Left colon (tissue), 2 donors: Measurements from ENCODE around the gene HK1. TPM values are rescaled to one million over a fixed set of nuclear protein-coding genes. Genes with fewer than 3 reads are reported as not detected.

Experiments
- ATAC-seq: fragments of 200-7000 bp; cut with Tn5 transposase; one replicate; pipeline ENCODE4 v1.9.1; 2020; ENCODE audit warnings: mild to moderate bottlenecking, moderate library complexity
- DNase-seq, 2 donors: peaks; one replicate each; pipeline ENCODE4 v3.0.0-alpha.2; 2020
- intact Hi-C, 2 donors: fragments of 100-400 bp; cut with DNase I in 1 of 2; cut with micrococcal nuclease in 1 of 2; formaldehyde crosslinking; loops; one replicate each; pipeline versions ENCODE4 v1.11.2 to v1.14.0; 2022; cut with DNase I, micrococcal nuclease
- total RNA-seq, 2 donors: library from RNA; stranded (reverse); fragmentation: NEBNext Ultra II Directional; extraction: Animal tissue kit (Norgen Biotek cat#: 25700); gene quantifications; one replicate each; pipeline ENCODE4 v1.2.1, GENCODE V29; 2021
- donor health status: DM: no; HTN: no; CAD: no.
- donor health status: DM: yes; HTN: yes; CAD: no.

Gene HK1
- total RNA-seq, 2 donors from 2014 or later, result 64.1 to 90.4 TPM

GRCh38 chr10:69417542-69417941 is 139.2 kb downstream of the HK1 start:
- DNase-seq, result no peak
- intact Hi-C loops, result loop anchor here in 1 of 2 donors (5.0 kb wide), 1 partner anchor 80 kb away; no protein-coding TSS in a partner anchor

GRCh38 chr10:69418052-69418752 is 139.9 kb downstream of the HK1 start:
- peak; percentile 75 for ATAC-seq
- DNase-seq, result peak in 1 of 2 donors; percentile 49
- intact Hi-C loops, result loop anchor here in 1 of 2 donors (5.0 kb wide), 1 partner anchor 79 kb away; no protein-coding TSS in a partner anchor

More at GRCh38 chr10:69417542-69417941, 139.2 kb downstream of the HK1 start:
- no peak for ATAC-seq

DNA sequence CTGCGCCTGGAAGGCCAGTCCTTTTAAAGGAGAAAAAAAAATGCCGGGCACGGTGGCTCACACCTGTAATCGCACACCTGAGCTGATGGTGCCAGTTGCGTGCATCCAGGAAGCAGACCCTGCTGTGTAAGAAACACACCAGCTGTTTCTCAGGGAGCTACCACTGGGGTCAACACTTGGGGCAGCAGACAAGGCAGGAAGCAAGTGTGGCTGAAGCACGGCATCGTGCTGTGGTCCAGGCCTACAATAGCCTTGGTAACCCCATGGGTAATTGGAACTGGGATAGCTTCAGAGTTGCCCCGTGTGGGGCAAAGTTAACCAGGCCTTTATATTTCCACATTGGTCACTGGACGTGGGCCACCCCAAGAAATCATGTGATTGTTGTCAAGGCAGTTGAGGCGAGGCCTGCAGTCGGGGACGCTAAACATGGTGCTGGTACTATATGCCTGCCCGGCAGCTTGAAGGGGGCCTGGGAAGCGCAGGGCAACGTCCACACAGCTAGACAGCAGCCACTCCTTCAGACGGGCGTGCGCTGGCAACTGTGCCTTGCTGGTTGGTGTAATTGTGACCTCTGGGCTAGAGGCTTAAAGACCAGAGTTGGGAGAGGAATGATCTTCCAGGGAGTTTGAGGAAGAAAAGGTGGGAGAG is 140.9 kb downstream of the HK1 start:
- peak; percentile 63 for ATAC-seq
- peak in 1 of 2 donors; percentile 63 for DNase-seq
- intact Hi-C loops, result loop anchor here in 1 of 2 donors (5.0 kb wide), 1 partner anchor 78 kb away; no protein-coding TSS in a partner anchor

DNA sequence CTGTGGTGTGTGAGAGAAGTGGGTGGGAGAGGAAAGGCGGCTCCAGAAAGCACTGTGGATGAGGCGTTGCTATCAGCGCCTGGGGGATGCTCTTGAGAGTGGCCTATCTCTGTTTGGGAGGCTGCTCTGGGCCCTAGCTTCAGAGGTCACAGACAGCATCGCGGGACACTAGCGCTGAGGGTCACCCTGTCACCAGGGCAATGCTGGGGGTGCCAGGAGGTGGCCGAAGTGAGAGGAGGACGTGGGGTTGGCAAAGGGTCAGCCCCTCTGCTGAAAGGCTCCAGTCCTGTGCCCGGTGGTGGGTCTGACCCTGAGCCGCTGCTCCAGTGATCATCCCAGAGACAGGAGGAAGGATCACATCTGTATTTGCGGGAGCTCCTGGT is 141.4 kb downstream of the HK1 start:
- no peak for DNase-seq
- intact Hi-C loops, result loop anchor here (5.0 to 10.0 kb wide), 2 partner anchors 78 to 85 kb away; no protein-coding TSS in a partner anchor

GRCh38 chr10:69421611-69422308 is 143.5 kb downstream of the HK1 start:
- intact Hi-C loops, result loop anchor here in 1 of 2 donors (10.0 kb wide), 1 partner anchor 83 kb away; no protein-coding TSS in a partner anchor
- peak; percentile 8 for ATAC-seq

More for the DNA sequence above, 141.4 kb downstream of the HK1 start:
- ATAC-seq, result no peak

DNA sequence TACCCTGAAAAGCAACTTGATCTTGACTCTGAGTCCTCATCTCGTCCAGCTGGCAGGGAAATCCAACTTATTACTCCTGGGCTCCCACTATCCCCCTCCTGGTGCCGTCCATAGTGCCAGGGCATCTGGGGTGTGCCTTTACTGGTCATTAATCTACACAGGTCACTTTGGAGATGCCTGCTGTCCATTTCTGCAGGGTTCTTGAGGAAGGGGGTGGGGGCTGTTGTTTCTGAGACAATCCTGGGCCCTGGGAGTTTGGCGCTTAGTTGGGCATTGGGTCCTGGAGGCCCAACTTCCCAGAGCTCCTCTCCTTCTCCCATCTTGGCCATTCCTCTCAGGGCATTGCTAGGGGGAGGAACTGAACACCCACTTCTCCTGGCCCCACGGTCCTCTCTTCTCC is 144.4 kb downstream of the HK1 start:
- ATAC-seq (no peak), DNase-seq (no peak)
- intact Hi-C loops, result loop anchor here in 1 of 2 donors (10.0 kb wide), 1 partner anchor 82 kb away; no protein-coding TSS in a partner anchor

More at GRCh38 chr10:69421611-69422308, 143.5 kb downstream of the HK1 start:
- peak; percentile 44 to 89 for DNase-seq

DNA sequence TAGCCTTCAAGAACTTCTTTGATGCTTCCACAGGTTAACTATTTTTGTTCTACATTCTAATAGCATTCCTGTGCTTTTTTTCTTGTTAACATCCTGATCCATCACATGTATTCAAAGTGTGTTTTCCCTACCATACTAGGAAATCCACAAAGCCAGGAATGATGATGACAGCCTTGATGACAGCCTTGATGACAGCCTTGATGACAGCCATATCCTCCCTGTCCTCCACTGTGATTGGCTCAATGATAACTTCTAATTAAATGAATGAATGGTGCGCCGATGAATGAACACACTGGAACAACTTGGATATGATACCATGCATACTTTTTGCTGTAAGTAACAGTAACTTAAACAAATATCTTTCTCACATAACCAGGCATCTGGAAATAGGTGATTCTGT is 146.7 kb downstream of the HK1 start:
- DNase-seq (no peak), ATAC-seq (no peak)
- intact Hi-C loops, result loop anchor here (5.0 to 10.0 kb wide), 2 partner anchors 80 to 82 kb away; no protein-coding TSS in a partner anchor

- peak; percentile 70 to 76 for DNase-seq
- intact Hi-C loops, result loop anchor here (5.0 to 10.0 kb wide), 2 partner anchors 79 to 82 kb away; no protein-coding TSS in a partner anchor
- ATAC-seq, result peak; percentile 85
Observed at GRCh38 chr10:69425511-69426298, 147.4 kb downstream of the HK1 start.

GRCh38 chr10:69426376-69426727 is 148.1 kb downstream of the HK1 start:
- DNase-seq, result no peak
- intact Hi-C loops, result loop anchor here (5.0 to 10.0 kb wide), 2 partner anchors 78 to 81 kb away; no protein-coding TSS in a partner anchor
- ATAC-seq, result no peak

- ATAC-seq, result no peak
- intact Hi-C loops, result loop anchor here (5.0 to 10.0 kb wide), 2 partner anchors 77 to 79 kb away; no protein-coding TSS in a partner anchor
- DNase-seq, result no peak
Observed at GRCh38 chr10:69428165-69428564, 149.9 kb downstream of the HK1 start.

DNA sequence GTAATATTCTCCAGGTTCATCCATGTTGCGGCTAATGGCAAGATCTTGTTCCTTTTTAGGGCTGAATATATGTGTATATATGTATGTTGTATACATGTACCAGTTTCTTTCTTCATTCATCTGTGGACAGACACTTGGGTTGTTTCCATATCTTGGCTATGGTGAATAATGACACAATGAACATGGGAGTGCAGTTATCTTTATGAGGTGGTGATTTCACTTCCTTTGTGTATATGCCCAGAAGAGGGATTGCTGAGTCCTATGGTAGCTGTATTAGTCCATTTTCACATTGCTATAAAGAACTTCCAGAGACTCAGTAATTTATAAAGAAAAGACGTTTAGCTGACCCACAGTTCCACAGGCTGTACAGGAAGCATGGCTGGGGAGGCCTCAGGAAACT is 155.9 kb downstream of the HK1 start:
- intact Hi-C loops, result no loop called here
- peak; percentile 71 for ATAC-seq
- no peak for DNase-seq

DNA sequence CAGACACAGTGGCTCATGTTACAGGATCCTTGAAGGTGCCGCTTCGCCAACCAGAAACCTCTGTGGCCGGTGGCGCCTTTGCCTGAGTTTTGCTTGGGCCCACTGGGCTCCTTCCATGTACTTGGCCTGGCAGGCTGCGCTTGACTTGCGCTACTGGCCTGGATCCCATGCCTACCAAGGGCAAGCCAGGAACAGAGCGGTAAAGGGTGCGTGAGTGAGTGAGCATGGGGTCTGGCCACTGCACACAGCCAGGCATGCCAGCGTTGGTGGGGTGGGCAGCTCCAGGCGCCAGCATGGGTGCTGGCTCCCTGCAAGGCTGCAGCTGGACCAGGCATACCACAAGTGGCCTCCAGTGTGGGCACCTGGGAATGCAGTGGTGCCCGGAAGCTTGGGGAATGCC is 156.6 kb downstream of the HK1 start:
- no peak for ATAC-seq
- intact Hi-C loops, result no loop called here
- DNase-seq, result no peak

- intact Hi-C loops, result no loop called here
- ATAC-seq, result no peak
- DNase-seq, result no peak
Observed at GRCh38 chr10:69435966-69436520, 157.7 kb downstream of the HK1 start.

GRCh38 chr10:69437321-69438259 is 159.3 kb downstream of the HK1 start:
- no peak for ATAC-seq
- intact Hi-C loops, result no loop called here
- no peak for DNase-seq

DNA sequence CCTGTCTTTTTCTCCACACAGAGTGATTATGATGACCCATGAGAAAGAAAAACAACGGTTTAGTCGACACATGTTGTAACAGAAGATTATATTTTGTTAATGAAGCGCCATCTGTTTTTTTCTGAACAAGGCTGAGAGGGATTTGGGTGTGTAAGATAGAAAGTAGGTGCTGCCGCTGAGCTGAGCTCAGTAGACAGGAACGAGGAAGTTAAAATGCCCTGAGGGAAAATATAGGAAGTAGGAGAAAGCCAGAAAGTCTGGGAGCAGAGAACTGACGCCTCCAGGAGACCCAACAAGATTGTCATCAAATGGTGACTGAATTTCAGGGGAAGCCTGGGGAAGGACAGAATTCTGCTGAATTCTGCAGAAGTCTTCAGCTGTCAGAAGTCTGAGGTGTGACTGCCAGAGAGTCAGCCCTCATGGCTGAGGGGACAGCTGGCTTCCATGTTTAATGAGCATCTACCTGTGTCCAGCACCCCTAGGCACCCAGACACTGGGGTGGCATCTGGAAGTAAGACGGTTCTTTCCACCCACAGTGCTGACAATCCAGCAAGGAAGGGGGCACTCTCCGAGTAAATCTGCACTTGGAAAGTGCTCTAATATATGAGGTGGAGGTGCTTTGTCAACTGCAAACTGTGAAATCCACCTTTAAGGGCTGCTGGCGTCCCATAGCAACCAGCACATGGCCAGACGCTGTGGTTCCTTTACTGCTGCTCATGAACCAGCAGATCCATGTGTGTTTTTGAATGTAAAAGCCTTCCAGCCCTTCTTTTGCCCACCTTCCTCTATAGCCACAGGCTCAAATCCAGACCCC is 160.4 kb downstream of the HK1 start:
- intact Hi-C loops, result no loop called here
- no peak for DNase-seq
- peak; percentile 84 for ATAC-seq

GRCh38 chr10:69439350-69439739 is 161.0 kb downstream of the HK1 start:
- DNase-seq (peak; percentile 67 to 83), ATAC-seq (peak; percentile 81)
- intact Hi-C loops, result no loop called here
